Astrocyte (in vitro differentiated cells and primary cell): ENCODE data around the gene TMEM183A. TPM values are rescaled to one million over a fixed set of nuclear protein-coding genes. Genes with fewer than 3 reads are reported as not detected.

Experiments used
- DNase-seq: peaks from one replicate; pipeline ENCODE4 v3.0.0-alpha.2; 2010; ENCODE audit warnings: low read depth
- FAIRE-seq: peaks from 2 replicates; lab custom pipeline; 2011; peaks lifted over from hg19 to GRCh38; lab: Jason Lieb, UNC
- H2AFZ ChIP-seq: 2 replicates; pipeline ENCODE4 v1.6.0; 2012; ENCODE audit warnings: low read depth, low read length, inconsistent platforms
- H3K27ac ChIP-seq: 2 replicates; pipeline ENCODE4 v1.5.1; 2011; ENCODE audit warnings: low read depth, low read length, inconsistent platforms
- H3K27me3 ChIP-seq: 2 replicates; pipeline ENCODE4 v1.6.0; 2011; ENCODE audit warnings: low read length, inconsistent platforms; ENCODE audit not compliant: insufficient read depth
- H3K36me3 ChIP-seq: 2 replicates; pipeline ENCODE4 v1.5.1; 2011; ENCODE audit warnings: low read length, inconsistent platforms; ENCODE audit not compliant: insufficient read depth
- H3K4me1 ChIP-seq: 2 replicates; pipeline ENCODE4 v1.5.1; 2011; ENCODE audit warnings: low read length, inconsistent platforms; ENCODE audit not compliant: insufficient read depth
- H3K4me2 ChIP-seq: 2 replicates; pipeline ENCODE4 v1.6.0; 2012; ENCODE audit warnings: low read length, inconsistent platforms
- H3K4me3 ChIP-seq: 2 replicates; pipeline ENCODE4 v1.5.1; 2011; ENCODE audit warnings: low read depth, mild to moderate bottlenecking, low read length, inconsistent platforms; ENCODE audit not compliant: insufficient read depth
- H3K79me2 ChIP-seq: 2 replicates; pipeline ENCODE4 v1.6.0; 2012; ENCODE audit warnings: mild to moderate bottlenecking, low read length, inconsistent platforms; ENCODE audit not compliant: insufficient read depth
- H3K9ac ChIP-seq: 2 replicates; pipeline ENCODE4 v1.6.0; 2012; ENCODE audit warnings: mild to moderate bottlenecking, low read length, inconsistent platforms
- H3K9me3 ChIP-seq: 2 replicates; pipeline ENCODE4 v1.5.1; 2012; ENCODE audit warnings: low read depth, mild to moderate bottlenecking, low read length, inconsistent platforms; ENCODE audit not compliant: insufficient read depth
- H4K20me1 ChIP-seq: 2 replicates; pipeline ENCODE4 v1.6.0; 2012; ENCODE audit warnings: low read length, inconsistent platforms; ENCODE audit not compliant: insufficient read depth
- H3K27ac Mint-ChIP-seq: one replicate; pipeline ENCODE4 v1.8.0; 2021; ENCODE audit warnings: mild to moderate bottlenecking, mixed read lengths; ENCODE audit not compliant: unreplicated experiment
- H3K27me3 Mint-ChIP-seq: one replicate; pipeline ENCODE4 v1.8.0; 2021; ENCODE audit warnings: low read depth, mixed read lengths; ENCODE audit not compliant: unreplicated experiment
- H3K36me3 Mint-ChIP-seq: one replicate; pipeline ENCODE4 v1.8.0; 2021; ENCODE audit warnings: low read depth, mixed read lengths; ENCODE audit not compliant: unreplicated experiment
- H3K4me1 Mint-ChIP-seq: one replicate; pipeline ENCODE4 v1.8.0; 2021; ENCODE audit warnings: low read depth, mixed read lengths; ENCODE audit not compliant: unreplicated experiment
- H3K4me3 Mint-ChIP-seq: one replicate; pipeline ENCODE4 v1.8.0; 2021; ENCODE audit warnings: mild to moderate bottlenecking, moderate library complexity, mixed read lengths; ENCODE audit not compliant: unreplicated experiment
- H3K9me3 Mint-ChIP-seq: one replicate; pipeline ENCODE4 v1.8.0; 2021; ENCODE audit warnings: mild to moderate bottlenecking, mixed read lengths; ENCODE audit not compliant: unreplicated experiment
- EZH2 ChIP-seq: IDR thresholded peaks from 2 replicates; pipeline ENCODE4 v1.6.1; 2012; ENCODE audit warnings: mild to moderate bottlenecking, low read length, inconsistent platforms; ENCODE audit not compliant: insufficient read depth
- total RNA-seq: library from RNA; stranded (reverse); gene quantifications from 2 replicates; pipeline ENCODE4 v1.2.1, GENCODE V29; 2021
- TF ChIP-seq, protein P1 (sequence below): IDR thresholded peaks from 2 replicates; pipeline ENCODE4 v1.5.1; 2011; ENCODE audit warnings: low read depth, mild to moderate bottlenecking, inconsistent platforms, low read length, moderate library complexity; ENCODE audit not compliant: insufficient read depth

The TMEM183A gene
- total RNA-seq, 1 donor from 2014 or later: 68.6 TPM

DNA sequence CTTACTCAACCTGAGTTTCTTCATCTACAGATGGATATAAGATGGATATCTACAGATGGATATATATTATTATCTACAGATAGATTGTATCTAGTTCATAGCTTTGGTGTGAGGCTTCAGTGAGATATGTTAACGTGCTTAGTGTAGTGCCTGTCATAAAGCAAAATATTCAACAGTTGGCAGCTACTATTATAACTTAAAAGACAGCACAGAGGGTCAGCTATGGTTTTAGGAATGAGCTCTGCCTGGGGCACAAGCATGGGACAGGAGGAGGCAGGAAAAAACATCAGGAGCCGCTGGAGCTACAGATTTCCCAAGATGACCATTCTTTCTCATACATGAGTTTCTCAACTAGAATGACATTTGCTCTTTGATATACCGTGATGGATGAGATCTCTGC, 38.8 kb upstream of the TMEM183A start:
- TF ChIP-seq EZH2: no peak
- TF ChIP-seq, protein P1, sequence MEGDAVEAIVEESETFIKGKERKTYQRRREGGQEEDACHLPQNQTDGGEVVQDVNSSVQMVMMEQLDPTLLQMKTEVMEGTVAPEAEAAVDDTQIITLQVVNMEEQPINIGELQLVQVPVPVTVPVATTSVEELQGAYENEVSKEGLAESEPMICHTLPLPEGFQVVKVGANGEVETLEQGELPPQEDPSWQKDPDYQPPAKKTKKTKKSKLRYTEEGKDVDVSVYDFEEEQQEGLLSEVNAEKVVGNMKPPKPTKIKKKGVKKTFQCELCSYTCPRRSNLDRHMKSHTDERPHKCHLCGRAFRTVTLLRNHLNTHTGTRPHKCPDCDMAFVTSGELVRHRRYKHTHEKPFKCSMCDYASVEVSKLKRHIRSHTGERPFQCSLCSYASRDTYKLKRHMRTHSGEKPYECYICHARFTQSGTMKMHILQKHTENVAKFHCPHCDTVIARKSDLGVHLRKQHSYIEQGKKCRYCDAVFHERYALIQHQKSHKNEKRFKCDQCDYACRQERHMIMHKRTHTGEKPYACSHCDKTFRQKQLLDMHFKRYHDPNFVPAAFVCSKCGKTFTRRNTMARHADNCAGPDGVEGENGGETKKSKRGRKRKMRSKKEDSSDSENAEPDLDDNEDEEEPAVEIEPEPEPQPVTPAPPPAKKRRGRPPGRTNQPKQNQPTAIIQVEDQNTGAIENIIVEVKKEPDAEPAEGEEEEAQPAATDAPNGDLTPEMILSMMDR: no peak
- H4K20me1 ChIP-seq: no peaks in the 10 kb centered on the region
- peak overlapping the region; percentile 27 for H3K4me3 Mint-ChIP-seq
- H3K9me3 ChIP-seq: no peaks in the 10 kb centered on the region
- H3K27ac Mint-ChIP-seq: no peak overlapping the region
- no peak overlapping the region for H3K9ac ChIP-seq
- DNase-seq (no peak), FAIRE-seq (no peak)
- no peaks in the 10 kb centered on the region for H3K27me3 Mint-ChIP-seq
- H3K4me3 ChIP-seq: no peak overlapping the region
- peak overlapping the region; percentile 96 for H3K4me2 ChIP-seq
- H3K4me1 Mint-ChIP-seq: peaks cover 22% of the 10 kb centered on the region
- H3K4me1 ChIP-seq: peaks cover 24% of the 10 kb centered on the region
- H3K9me3 Mint-ChIP-seq: no peaks in the 10 kb centered on the region
- H3K27me3 ChIP-seq: peaks cover 5% of the 10 kb centered on the region
- H3K79me2 ChIP-seq: peaks cover 11% of the 10 kb centered on the region
- peak overlapping the region; percentile 96 for H2AFZ ChIP-seq
- H3K36me3 ChIP-seq: peaks cover 5% of the 10 kb centered on the region
- no peak overlapping the region for H3K27ac ChIP-seq
- peaks cover 9% of the 10 kb centered on the region for H3K36me3 Mint-ChIP-seq

DNA sequence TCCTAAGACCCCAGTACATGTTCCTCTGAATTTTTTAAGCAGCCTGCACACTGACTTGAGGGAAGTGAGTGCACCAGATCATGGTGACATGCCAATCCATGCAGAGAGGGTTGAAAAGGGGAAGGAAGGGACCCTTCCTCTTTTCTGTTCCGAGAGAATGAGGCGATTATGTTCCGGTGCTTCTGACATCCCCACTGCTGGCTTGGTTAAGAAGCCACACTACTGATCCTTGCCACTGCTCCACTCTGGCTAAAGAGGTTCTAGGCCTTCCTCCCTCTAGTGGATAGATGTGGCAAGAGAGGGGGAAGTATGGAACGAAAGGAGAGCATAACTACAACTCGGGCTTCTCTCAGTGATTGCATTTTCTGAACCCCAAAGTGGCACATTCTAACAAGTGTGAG, 38.3 kb upstream of the TMEM183A start:
- no peak overlapping the region for H3K27ac ChIP-seq
- DNase-seq: peak; percentile 40
- no peak overlapping the region for H3K4me2 ChIP-seq
- H3K36me3 ChIP-seq: peaks cover 3% of the 10 kb centered on the region
- H3K27me3 Mint-ChIP-seq: peaks cover 4% of the 10 kb centered on the region
- no peak overlapping the region for H3K9ac ChIP-seq
- no peak for TF ChIP-seq EZH2
- TF ChIP-seq, protein P1: peak; percentile 68
- peaks cover 11% of the 10 kb centered on the region for H3K79me2 ChIP-seq
- peak overlapping the region; percentile 50 for H3K4me3 Mint-ChIP-seq
- FAIRE-seq: no peak
- H3K27me3 ChIP-seq: peaks cover 8% of the 10 kb centered on the region
- no peak overlapping the region for H3K4me3 ChIP-seq
- H2AFZ ChIP-seq: peak overlapping the region; percentile 36
- H3K9me3 Mint-ChIP-seq: no peaks in the 10 kb centered on the region
- H3K36me3 Mint-ChIP-seq: peaks cover 7% of the 10 kb centered on the region
- peaks cover 22% of the 10 kb centered on the region for H3K4me1 Mint-ChIP-seq
- H3K27ac Mint-ChIP-seq: no peak overlapping the region
- no peaks in the 10 kb centered on the region for H3K9me3 ChIP-seq
- no peaks in the 10 kb centered on the region for H4K20me1 ChIP-seq
- peaks cover 24% of the 10 kb centered on the region for H3K4me1 ChIP-seq

DNA sequence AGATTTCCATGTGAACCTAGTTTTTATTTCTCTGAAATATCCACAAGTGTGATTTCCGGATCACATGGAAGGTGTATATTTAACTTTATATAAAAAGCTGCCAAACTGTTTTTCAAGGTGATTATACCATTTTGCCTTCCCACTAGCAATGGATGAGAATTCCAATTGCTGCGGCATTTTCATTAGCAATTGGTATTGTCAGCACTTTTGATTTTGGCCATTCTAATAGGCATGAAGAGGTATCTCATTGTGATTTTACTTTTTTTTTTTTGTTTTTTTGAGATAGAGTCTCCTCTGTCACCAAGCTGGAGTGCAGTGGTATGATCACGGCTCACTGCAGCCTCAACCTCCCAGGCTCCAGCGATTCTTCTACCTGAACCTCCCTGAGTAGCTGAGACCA, 35.1 kb upstream of the TMEM183A start:
- Histone ChIP-seq H3K9me3 (no peaks in the 10 kb centered on the region), H2AFZ (no peak overlapping the region), H4K20me1 (no peaks in the 10 kb centered on the region), H3K79me2 (no peaks in the 10 kb centered on the region), H3K27me3 (peaks cover 27% of the 10 kb centered on the region), H3K4me2 (no peak overlapping the region), H3K36me3 (no peaks in the 10 kb centered on the region), H3K27ac (no peak overlapping the region), H3K4me3 (no peak overlapping the region), H3K4me1 (peaks cover 7% of the 10 kb centered on the region), H3K9ac (no peak overlapping the region)
- Mint-ChIP-seq H3K36me3 (no peaks in the 10 kb centered on the region), H3K27ac (no peak overlapping the region), H3K9me3 (no peaks in the 10 kb centered on the region), H3K4me3 (no peak overlapping the region), H3K27me3 (peaks cover 12% of the 10 kb centered on the region), H3K4me1 (peaks cover 8% of the 10 kb centered on the region)
- no peak for DNase-seq
- TF ChIP-seq, protein P1: no peak
- TF ChIP-seq EZH2: no peak
- FAIRE-seq: no peak
